ENCODE results near the gene FGD4. TPM values are rescaled to one million over a fixed set of nuclear protein-coding genes. Genes with fewer than 3 reads are reported as not detected.

FGD4 gene
- total and polyA plus RNA-seq, 2 of the 4 experiments (the other 2 are of a cell fraction), result 2.1 to 8.8 TPM

DNA sequence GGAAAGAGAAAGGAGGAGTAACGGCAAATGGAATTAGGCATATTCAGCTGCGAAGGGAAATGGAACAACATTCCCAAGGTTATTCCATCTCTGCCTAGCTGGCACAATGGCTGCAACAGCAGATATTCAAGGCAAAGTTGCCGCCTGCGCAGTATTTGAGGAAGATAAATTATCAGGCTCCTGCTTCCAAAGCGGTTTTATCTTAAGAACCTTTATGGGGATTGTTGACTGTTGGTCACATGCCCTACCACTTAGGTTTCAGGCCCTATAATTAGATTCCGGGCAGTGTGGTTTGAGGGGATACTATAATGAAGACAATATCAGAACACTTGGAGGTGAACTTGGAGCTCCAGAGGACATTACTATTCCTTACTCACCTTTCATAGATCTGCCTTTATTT is 99.7 kb downstream of the FGD4 start:
- no peak overlapping the region for H2BK5ac ChIP-seq (ENCODE audit: low read depth, low read length, poor library complexity, severe bottlenecking)
- H2BK120ac ChIP-seq (ENCODE audit: low read depth, low read length), result no peak overlapping the region
- no peak overlapping the region for H2BK15ac ChIP-seq (ENCODE audit: low read depth, low read length)
- no peak overlapping the region for H3K4me3 ChIP-seq (ENCODE audit: insufficient read depth, low read depth, low read length)
- H3K27me3 ChIP-seq (ENCODE audit: control insufficient read depth, insufficient read depth, low read length), result no peaks in the 10 kb centered on the region; the same call in 1 of the 2 replicates
- no peaks in the 10 kb centered on the region for H3K9me3 ChIP-seq (ENCODE audit: control insufficient read depth, insufficient read depth, low read length)
- H3K4me2 ChIP-seq (ENCODE audit: low read depth, low read length), result no peak overlapping the region
- DNase-seq (no peak), ATAC-seq (ENCODE audit: low read depth) (no peak)
- no peak overlapping the region for H4K8ac ChIP-seq (ENCODE audit: low read depth in 2 of 2, low read length in 2 of 2)
- H3K14ac ChIP-seq (replicated peaks; ENCODE audit: low read depth, low read length), result no peak overlapping the region
- H3K4me1 ChIP-seq (ENCODE audit: control insufficient read depth, insufficient read depth, low read length), result peaks cover 2% of the 10 kb centered on the region; the same call in 1 of the 2 replicates
- no TSS peak for BruUV-seq (replicated peaks)
- no peak overlapping the region for H2BK20ac ChIP-seq (ENCODE audit: low read depth, low read length)
- no peak overlapping the region for H2AK9ac ChIP-seq (replicated peaks; ENCODE audit: low read depth, low read length, poor library complexity)
- in situ Hi-C loops (cut with MboI; ENCODE audit: low sequenced_read_pairs) (no loop called here), dilution Hi-C loops (cut with HindIII; ENCODE audit: low sequenced_read_pairs, unreplicated experiment) (no loop called here), intact Hi-C loops (cut with micrococcal nuclease) (no loop called here)
- no peak overlapping the region for H2AFZ ChIP-seq (replicated peaks; ENCODE audit: low read length, poor library complexity)
- no peak overlapping the region for H3K56ac ChIP-seq (ENCODE audit: extremely low read depth, insufficient read depth, low read length)
- H3K23ac ChIP-seq (ENCODE audit: low read depth, low read length), result no peak overlapping the region
- H3K9me1 ChIP-seq (ENCODE audit: insufficient read depth, low read length), result no peaks in the 10 kb centered on the region; the same call in 1 of the 2 replicates
- WGBS, 2 experiments (ENCODE audit: extremely low coverage in 2 of 2, insufficient read length in 1 of 2), result no CpG with 5 or more reads among the region's 6 CpGs
- POLR2A ChIA-PET (ENCODE audit: unreplicated experiment), result no interaction called here
- TF ChIP-seq MAFK (IDR thresholded peaks at IDR 0.05; ENCODE audit: low read depth, low read length), result no peak
- TF ChIP-seq, protein P1, sequence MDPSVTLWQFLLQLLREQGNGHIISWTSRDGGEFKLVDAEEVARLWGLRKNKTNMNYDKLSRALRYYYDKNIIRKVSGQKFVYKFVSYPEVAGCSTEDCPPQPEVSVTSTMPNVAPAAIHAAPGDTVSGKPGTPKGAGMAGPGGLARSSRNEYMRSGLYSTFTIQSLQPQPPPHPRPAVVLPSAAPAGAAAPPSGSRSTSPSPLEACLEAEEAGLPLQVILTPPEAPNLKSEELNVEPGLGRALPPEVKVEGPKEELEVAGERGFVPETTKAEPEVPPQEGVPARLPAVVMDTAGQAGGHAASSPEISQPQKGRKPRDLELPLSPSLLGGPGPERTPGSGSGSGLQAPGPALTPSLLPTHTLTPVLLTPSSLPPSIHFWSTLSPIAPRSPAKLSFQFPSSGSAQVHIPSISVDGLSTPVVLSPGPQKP (IDR thresholded peaks at IDR 0.05; ENCODE audit: borderline replicate concordance, low read depth, low read length), result no peak
- no peak for TF ChIP-seq POLR2A (IDR thresholded peaks at IDR 0.05; ENCODE audit: low read depth, low read length)
- CTCF ChIA-PET, result no interaction called here
- H3K36me3 ChIP-seq (ENCODE audit: control insufficient read depth, insufficient read depth, low read length), result no peaks in the 10 kb centered on the region
- no peak overlapping the region for H4K91ac ChIP-seq (ENCODE audit: insufficient read depth, low read depth, low read length)
- H3K18ac ChIP-seq (ENCODE audit: low read depth, low read length), result no peak overlapping the region
- H3K27ac ChIP-seq (ENCODE audit: insufficient read depth, low read length), result no peak overlapping the region
- H3K4ac ChIP-seq (ENCODE audit: low read depth, low read length), result no peak overlapping the region
- H4K20me1 ChIP-seq (ENCODE audit: insufficient read depth, low read length), result no peaks in the 10 kb centered on the region
- no peak overlapping the region for H2AK5ac ChIP-seq (ENCODE audit: low read depth, low read length)
- no peaks in the 10 kb centered on the region for H3K79me1 ChIP-seq (ENCODE audit: low read depth in 1 of 2, low read length in 2 of 2)
- no peak overlapping the region for H4K5ac ChIP-seq (ENCODE audit: low read depth, low read length)
- no peak overlapping the region for H3K9ac ChIP-seq (ENCODE audit: low read depth, low read length)

Data from IMR-90 (cell line).